Measurements from ENCODE around the gene CBLC.

- no peak for TF ChIP-seq EP300 (IDR thresholded peaks at IDR 0.05)
- TF ChIP-seq, protein P1, sequence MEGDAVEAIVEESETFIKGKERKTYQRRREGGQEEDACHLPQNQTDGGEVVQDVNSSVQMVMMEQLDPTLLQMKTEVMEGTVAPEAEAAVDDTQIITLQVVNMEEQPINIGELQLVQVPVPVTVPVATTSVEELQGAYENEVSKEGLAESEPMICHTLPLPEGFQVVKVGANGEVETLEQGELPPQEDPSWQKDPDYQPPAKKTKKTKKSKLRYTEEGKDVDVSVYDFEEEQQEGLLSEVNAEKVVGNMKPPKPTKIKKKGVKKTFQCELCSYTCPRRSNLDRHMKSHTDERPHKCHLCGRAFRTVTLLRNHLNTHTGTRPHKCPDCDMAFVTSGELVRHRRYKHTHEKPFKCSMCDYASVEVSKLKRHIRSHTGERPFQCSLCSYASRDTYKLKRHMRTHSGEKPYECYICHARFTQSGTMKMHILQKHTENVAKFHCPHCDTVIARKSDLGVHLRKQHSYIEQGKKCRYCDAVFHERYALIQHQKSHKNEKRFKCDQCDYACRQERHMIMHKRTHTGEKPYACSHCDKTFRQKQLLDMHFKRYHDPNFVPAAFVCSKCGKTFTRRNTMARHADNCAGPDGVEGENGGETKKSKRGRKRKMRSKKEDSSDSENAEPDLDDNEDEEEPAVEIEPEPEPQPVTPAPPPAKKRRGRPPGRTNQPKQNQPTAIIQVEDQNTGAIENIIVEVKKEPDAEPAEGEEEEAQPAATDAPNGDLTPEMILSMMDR (IDR thresholded peaks at IDR 0.05), result no peak
These were observed 70.5 kb downstream of the CBLC start for GRCh38 chr19:44848036-44848811.
